Measurements from ENCODE around the gene ORAI1. TPM values are rescaled to one million over a fixed set of nuclear protein-coding genes. Genes with fewer than 3 reads are reported as not detected.

The ORAI1 gene
- total and polyA plus RNA-seq, 2 of the 13 experiments (the other 11 are each of a cell fraction or from before 2014, with no cell fraction given): 9.2 to 17.2 TPM

GRCh38 chr12:121626087-121626852, at the start of gene ORAI1 (continued):
- TF ChIP-seq, protein P1, sequence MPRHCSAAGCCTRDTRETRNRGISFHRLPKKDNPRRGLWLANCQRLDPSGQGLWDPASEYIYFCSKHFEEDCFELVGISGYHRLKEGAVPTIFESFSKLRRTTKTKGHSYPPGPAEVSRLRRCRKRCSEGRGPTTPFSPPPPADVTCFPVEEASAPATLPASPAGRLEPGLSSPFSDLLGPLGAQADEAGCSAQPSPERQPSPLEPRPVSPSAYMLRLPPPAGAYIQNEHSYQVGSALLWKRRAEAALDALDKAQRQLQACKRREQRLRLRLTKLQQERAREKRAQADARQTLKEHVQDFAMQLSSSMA (CRISPR knock-in tag; IDR thresholded peaks at IDR 0.05): no peak
- TF ChIP-seq, protein P2, sequence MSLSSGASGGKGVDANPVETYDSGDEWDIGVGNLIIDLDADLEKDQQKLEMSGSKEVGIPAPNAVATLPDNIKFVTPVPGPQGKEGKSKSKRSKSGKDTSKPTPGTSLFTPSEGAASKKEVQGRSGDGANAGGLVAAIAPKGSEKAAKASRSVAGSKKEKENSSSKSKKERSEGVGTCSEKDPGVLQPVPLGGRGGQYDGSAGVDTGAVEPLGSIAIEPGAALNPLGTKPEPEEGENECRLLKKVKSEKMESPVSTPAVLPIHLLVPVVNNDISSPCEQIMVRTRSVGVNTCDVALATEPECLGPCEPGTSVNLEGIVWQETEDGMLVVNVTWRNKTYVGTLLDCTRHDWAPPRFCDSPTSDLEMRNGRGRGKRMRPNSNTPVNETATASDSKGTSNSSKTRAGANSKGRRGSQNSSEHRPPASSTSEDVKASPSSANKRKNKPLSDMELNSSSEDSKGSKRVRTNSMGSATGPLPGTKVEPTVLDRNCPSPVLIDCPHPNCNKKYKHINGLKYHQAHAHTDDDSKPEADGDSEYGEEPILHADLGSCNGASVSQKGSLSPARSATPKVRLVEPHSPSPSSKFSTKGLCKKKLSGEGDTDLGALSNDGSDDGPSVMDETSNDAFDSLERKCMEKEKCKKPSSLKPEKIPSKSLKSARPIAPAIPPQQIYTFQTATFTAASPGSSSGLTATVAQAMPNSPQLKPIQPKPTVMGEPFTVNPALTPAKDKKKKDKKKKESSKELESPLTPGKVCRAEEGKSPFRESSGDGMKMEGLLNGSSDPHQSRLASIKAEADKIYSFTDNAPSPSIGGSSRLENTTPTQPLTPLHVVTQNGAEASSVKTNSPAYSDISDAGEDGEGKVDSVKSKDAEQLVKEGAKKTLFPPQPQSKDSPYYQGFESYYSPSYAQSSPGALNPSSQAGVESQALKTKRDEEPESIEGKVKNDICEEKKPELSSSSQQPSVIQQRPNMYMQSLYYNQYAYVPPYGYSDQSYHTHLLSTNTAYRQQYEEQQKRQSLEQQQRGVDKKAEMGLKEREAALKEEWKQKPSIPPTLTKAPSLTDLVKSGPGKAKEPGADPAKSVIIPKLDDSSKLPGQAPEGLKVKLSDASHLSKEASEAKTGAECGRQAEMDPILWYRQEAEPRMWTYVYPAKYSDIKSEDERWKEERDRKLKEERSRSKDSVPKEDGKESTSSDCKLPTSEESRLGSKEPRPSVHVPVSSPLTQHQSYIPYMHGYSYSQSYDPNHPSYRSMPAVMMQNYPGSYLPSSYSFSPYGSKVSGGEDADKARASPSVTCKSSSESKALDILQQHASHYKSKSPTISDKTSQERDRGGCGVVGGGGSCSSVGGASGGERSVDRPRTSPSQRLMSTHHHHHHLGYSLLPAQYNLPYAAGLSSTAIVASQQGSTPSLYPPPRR (CRISPR knock-in tag; IDR thresholded peaks at IDR 0.05; ENCODE audit: borderline replicate concordance): no peak
- TF ChIP-seq, protein P3, sequence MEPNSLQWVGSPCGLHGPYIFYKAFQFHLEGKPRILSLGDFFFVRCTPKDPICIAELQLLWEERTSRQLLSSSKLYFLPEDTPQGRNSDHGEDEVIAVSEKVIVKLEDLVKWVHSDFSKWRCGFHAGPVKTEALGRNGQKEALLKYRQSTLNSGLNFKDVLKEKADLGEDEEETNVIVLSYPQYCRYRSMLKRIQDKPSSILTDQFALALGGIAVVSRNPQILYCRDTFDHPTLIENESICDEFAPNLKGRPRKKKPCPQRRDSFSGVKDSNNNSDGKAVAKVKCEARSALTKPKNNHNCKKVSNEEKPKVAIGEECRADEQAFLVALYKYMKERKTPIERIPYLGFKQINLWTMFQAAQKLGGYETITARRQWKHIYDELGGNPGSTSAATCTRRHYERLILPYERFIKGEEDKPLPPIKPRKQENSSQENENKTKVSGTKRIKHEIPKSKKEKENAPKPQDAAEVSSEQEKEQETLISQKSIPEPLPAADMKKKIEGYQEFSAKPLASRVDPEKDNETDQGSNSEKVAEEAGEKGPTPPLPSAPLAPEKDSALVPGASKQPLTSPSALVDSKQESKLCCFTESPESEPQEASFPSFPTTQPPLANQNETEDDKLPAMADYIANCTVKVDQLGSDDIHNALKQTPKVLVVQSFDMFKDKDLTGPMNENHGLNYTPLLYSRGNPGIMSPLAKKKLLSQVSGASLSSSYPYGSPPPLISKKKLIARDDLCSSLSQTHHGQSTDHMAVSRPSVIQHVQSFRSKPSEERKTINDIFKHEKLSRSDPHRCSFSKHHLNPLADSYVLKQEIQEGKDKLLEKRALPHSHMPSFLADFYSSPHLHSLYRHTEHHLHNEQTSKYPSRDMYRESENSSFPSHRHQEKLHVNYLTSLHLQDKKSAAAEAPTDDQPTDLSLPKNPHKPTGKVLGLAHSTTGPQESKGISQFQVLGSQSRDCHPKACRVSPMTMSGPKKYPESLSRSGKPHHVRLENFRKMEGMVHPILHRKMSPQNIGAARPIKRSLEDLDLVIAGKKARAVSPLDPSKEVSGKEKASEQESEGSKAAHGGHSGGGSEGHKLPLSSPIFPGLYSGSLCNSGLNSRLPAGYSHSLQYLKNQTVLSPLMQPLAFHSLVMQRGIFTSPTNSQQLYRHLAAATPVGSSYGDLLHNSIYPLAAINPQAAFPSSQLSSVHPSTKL (CRISPR knock-in tag; IDR thresholded peaks at IDR 0.05): peak; percentile 77
- TF ChIP-seq ZNF382 (CRISPR knock-in tag; IDR thresholded peaks at IDR 0.05; ENCODE audit: borderline replicate concordance) (no peak), ZUFSP (CRISPR knock-in tag; IDR thresholded peaks at IDR 0.05; ENCODE audit: borderline replicate concordance) (no peak), ARHGAP35 (CRISPR knock-in tag; IDR thresholded peaks at IDR 0.05; ENCODE audit: borderline replicate concordance) (no peak), GZF1 (CRISPR knock-in tag; IDR thresholded peaks at IDR 0.05) (no peak), ZNF709 (CRISPR knock-in tag; IDR thresholded peaks at IDR 0.05) (peak; percentile 45; the same call in 1 of the 2 replicates), MED13 (CRISPR knock-in tag; IDR thresholded peaks at IDR 0.05) (no peak), ZNF558 (CRISPR knock-in tag; IDR thresholded peaks at IDR 0.05; ENCODE audit: borderline replicate concordance) (no peak), PTBP1 (IDR thresholded peaks at IDR 0.05; ENCODE audit: low read depth, low read length, poor library complexity, severe bottlenecking) (no peak), ZNF253 (CRISPR knock-in tag; IDR thresholded peaks at IDR 0.05; ENCODE audit: borderline replicate concordance) (no peak)
